ENCODE data around the gene MFSD12. TPM values are rescaled to one million over a fixed set of nuclear protein-coding genes. Genes with fewer than 3 reads are reported as not detected.

The MFSD12 gene
- 23.6 TPM for total RNA-seq

DNA sequence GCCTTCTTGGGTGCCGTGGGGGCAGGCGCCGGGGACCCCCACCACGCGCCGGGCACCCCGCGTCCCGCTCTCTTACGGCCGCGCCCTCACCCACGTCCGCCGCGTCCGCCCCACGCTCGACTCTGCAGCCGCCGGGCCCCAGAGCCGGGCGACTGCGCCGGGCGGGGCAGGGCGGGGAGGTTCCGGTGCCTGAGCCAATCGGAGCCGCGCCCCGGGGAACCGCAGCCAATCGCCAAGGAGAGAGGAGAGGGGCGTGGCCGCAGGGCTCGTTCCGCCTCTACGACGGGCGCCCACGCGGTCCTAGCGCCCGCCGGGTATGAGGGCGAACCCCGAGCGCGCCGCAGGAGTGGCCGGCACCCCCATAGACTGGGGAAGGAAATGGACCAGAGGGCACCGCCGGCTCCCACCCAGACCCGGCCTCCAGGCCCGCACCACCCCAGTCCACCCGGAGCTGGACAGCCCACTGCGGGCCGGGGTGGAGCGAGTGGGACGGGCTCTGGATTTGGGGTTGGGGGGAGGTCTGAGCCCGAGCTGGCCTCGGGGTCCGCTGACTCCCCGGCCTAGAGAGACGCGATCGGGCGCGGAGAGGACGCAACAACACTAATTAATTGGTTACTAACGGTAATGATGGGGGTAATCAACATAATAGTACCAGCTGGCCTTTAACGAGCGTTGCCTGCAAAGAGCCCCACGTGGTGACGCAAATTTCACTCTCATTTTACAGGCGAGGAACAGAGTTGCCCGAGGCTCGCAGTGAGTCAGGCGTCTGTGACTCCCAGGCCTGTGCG lies at the start of gene MFSD12:
Gene MFSD12, minus strand, starts transcription at position 126 of the 788 bp plus-strand sequence. CDS start 183 bp downstream, outside the sequence.
- DNase-seq, result peak; percentile 87

DNA sequence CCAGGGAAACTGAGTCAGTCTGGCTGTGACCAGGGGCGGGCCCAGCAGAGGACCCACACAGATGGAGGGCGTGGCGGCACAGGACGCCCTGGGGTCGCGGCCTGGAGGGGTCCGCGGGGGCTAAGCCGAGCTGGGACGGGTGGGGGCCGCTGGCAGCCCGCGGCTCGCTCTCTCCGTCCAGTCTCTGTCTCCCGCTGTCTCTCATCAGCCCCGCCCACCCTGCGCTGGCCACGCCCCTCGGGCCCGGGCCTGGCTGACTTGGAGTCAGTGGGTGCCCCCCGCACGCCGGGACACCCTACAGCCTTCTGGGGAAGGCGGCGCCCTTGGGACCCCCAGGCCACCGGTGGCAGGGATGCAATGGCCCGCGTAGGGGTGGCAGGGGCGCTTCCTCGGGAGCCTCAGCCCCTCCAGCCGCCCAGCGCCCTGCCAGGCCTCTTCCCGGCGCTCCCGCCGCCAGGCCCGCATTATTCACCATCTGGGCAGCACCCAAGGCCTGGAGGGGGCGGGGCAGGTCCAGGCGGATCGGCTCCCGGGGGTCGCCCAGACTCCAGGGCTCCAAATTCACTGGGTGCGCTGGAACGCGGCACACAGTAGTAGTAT lies 49.4 kb upstream of the MFSD12 start, which contains the start of gene TBXA2R:
Gene TBXA2R, minus strand, starts transcription at position 186 of the 600 bp plus-strand sequence. CDS start 6,241 bp downstream, outside the sequence.
- DNase-seq, result no peak

GRCh38 chr19:3606174-3606689 lies 48.8 kb upstream of the MFSD12 start:
- DNase-seq, result no peak

GRCh38 chr19:3605770-3606169 lies 48.4 kb upstream of the MFSD12 start:
- DNase-seq, result no peak

DNA sequence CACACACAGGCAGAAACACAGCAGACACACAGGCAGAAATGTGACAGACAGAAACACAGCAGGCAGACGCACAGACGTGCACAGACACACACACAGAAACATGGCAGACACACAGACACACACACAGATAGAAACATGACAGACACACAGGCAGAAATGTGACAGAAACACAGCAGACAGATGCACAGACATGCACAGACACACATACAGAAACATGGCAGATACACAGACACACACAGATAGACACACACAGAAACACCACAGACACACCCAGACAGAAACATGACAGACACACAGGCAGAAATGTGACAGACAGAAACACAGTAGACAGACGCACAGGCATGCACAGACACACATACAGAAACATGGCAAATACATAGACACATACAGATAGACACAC lies 48.0 kb upstream of the MFSD12 start:
- DNase-seq, result no peak

GRCh38 chr19:3604987-3605343 lies 47.6 kb upstream of the MFSD12 start:
- no peak for DNase-seq

- DNase-seq, result no peak
These were observed 47.0 kb upstream of the MFSD12 start for GRCh38 chr19:3604227-3604986.

DNA sequence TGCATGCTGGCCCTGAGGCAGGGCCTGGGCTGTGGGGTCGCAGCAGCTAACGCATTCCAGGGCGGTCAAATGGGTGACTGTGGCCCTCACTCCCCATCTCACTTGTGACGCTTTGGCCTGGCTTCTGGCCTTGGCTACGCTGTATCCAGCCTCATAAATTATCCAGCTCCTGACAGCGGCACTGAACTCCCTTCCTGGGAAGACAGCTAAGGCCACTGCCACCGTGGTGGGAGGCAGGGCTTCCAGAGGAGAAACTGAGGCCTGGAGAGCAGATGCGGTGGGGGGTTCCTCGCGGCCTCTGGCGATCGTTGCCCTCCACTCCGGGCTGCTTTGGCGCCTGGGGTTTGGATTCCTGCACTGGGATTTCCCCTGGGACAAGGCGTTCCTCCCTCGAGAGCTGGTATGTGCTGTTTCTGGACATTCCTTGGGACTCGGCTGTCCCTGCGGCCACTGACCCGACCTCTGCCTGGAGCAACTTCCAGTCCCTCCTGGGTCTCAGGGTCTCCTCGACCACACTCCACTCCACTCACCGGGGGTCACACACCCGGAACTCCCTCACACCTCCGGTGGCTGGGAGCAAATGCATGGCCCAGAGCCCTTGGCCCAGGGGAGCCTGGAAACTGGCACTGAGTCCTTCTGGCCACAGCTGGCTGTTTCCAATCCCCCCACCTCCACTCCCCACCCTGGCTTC lies 45.9 kb upstream of the MFSD12 start:
- DNase-seq, result no peak

GRCh38 chr19:3601021-3601420 lies 43.6 kb upstream of the MFSD12 start:
- DNase-seq, result no peak

DNA sequence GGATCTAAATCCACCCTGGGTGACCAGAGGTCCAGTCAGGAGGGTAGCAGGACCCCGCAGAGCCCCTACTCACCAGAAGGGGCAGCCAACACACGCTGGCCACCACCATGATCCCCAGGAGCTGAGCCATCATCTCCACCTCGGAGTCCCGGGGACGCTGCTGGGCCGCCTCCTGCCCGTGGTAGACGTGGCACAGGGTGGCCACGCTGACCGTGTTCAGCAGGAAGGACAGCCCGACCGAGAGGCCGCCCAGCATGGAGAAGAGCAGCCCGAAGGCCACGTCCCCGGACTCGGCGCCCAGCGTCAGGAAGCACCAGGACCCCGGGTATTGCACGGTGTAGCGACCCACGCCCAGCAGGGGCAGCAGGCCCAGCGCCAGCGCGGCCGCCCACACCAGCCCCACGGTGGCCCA lies 42.4 kb upstream of the MFSD12 start:
- DNase-seq, result no peak

DNA sequence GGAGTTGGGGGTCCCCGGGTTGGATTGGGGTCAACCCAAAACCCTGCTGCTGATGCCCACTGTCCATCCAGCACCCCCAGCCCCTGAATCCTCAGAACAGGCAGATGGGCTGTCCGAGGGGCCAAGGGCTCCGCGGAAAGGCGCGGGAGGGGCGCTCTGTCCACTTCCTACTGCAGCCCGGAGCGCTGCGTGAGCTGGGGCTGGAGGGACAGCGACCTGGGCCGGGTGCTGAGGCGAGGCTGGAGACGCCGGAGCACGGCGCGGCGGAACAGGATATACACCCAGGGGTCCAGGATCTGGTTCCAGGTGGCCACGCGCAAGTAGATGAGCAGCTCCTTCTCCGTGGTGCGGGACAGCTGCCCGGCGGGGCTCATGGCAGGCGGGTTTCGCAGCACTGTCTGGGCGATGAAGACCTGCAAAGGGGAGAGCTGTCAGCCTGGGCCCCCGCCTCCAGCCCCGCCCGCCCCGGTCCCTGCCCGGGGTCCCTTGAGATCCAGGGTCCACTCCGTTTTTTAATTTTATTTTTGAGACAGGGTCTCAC lies 38.2 kb upstream of the MFSD12 start:
- no peak for DNase-seq

- DNase-seq, result no peak
These were observed 35.8 kb upstream of the MFSD12 start for GRCh38 chr19:3593156-3593555.

GRCh38 chr19:3591876-3592613 lies 34.7 kb upstream of the MFSD12 start:
- DNase-seq, result no peak

GRCh38 chr19:3590991-3591659 lies 33.7 kb upstream of the MFSD12 start:
- DNase-seq, result no peak

- DNase-seq, result no peak
These were observed 32.6 kb upstream of the MFSD12 start for GRCh38 chr19:3589949-3590348.

GRCh38 chr19:3589439-3589838 lies 32.1 kb upstream of the MFSD12 start:
- no peak for DNase-seq

DNA sequence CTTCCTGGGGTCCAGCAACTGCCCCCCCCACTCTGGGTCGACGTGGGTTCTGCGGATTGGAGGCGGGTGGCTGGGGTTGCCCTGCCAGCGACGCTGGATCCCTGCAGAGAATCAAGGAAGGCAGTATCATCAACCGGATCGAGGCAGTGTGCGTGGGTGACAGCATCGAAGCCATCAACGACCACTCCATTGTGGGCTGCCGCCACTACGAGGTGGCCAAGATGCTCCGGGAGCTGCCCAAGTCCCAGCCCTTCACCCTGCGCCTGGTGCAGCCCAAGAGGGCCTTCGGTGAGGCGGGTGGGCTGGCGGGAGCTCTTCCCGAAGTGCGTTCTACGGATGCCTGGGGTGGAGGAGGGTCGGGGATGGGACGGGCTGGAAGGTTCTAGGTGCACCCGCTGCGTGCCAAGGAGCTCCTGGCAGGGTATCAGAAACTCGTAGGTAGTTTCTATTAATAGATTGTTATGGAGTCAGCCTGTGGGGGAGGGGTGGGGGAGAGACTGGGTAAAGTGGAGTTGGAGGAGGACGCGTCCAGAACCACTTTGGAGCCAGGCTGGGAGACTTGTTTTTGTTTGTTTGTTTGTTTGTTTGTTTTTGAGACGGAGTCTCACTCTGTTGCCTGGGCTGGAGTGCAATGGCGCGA lies 29.4 kb upstream of the MFSD12 start:
- DNase-seq, result no peak

DNA sequence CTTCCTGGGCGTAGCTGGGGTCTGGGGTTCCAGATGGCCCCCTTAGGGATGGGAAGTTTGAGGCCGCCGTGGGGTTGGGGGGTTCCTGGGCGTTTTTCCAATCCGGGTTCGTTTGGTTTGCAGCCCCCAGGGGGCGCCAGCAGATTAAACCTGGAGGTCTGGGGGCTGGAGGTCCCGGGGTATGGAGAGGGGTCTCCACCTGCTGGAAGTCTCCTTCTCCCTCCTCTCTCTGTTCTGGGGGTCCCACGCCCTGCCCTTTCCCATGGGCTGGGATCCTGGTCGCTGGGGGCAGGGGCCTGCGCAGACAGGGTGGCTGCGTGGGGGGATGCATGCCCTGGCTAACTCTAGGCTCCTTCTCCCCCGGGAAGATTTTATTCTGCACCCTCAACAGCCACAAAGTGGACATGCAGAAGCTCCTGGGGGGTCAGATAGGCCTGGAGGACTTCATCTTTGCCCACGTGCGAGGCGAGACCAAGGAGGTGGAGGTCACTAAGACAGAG lies 28.8 kb upstream of the MFSD12 start:
- no peak for DNase-seq

GRCh38 chr19:3585301-3586126 lies 28.1 kb upstream of the MFSD12 start, which contains the start of gene GIPC3:
GIPC3 (plus strand) TSS chr19:3585478; CDS start chr19:3585598, 120 bp downstream.
- no peak for DNase-seq
